Kidney epithelial cell (primary cell): ENCODE data around the gene GMEB2. TPM values are rescaled to one million over a fixed set of nuclear protein-coding genes. Genes with fewer than 3 reads are reported as not detected.
"Not testable (repeated sequence)": the region's sequence is repeated elsewhere in the genome, so short reads cannot be mapped to it uniquely, and the experiment has no call there.

Source experiments
- DNase-seq: peaks from one replicate; pipeline ENCODE4 v3.0.0-alpha.2; 2010; ENCODE audit warnings: low read depth
- H3K27me3 ChIP-seq: 2 replicates; pipeline ENCODE4 v1.6.0; 2011; ENCODE audit warnings: low read length; ENCODE audit not compliant: control insufficient read depth, insufficient read depth
- H3K36me3 ChIP-seq: 2 replicates; pipeline ENCODE4 v1.5.1; 2011; ENCODE audit warnings: low read length; ENCODE audit not compliant: control insufficient read depth, insufficient read depth
- H3K4me3 ChIP-seq: 2 replicates; pipeline ENCODE4 v1.5.1; 2011; ENCODE audit warnings: low read depth, mild to moderate bottlenecking, control low read depth, low read length
- CTCF ChIP-seq: IDR thresholded peaks from 2 replicates; pipeline ENCODE4 v1.5.1; 2011; ENCODE audit warnings: mild to moderate bottlenecking, moderate library complexity, low read length, control low read depth, inconsistent platforms; ENCODE audit not compliant: insufficient read depth, poor library complexity, severe bottlenecking
- total RNA-seq: library from RNA; depleted of rRNA; stranded (reverse); fragments of >200 nt; gene quantifications from 2 replicates; pipeline ENCODE4 v1.2.3, GENCODE V29; 2015

GMEB2 gene
- total RNA-seq, 1 donor from 2014 or later, result 17.7 TPM

- no peak for TF ChIP-seq CTCF
- peaks cover 1% of the 10 kb centered on the region for H3K36me3 ChIP-seq
- no peak for DNase-seq
Measured at GRCh38 chr20:63662813-63663189, 35.9 kb upstream of the GMEB2 start.

GRCh38 chr20:63661959-63662812, 35.3 kb upstream of the GMEB2 start:
- no peaks in the 10 kb centered on the region for H3K27me3 ChIP-seq
- DNase-seq, result no peak
- H3K36me3 ChIP-seq, result peaks cover 1% of the 10 kb centered on the region
- no peak overlapping the region for H3K4me3 ChIP-seq
- TF ChIP-seq CTCF, result no peak

More at GRCh38 chr20:63662813-63663189, 35.9 kb upstream of the GMEB2 start:
- Histone ChIP-seq H3K27me3 (no peaks in the 10 kb centered on the region), H3K4me3 (no peak overlapping the region)

DNA sequence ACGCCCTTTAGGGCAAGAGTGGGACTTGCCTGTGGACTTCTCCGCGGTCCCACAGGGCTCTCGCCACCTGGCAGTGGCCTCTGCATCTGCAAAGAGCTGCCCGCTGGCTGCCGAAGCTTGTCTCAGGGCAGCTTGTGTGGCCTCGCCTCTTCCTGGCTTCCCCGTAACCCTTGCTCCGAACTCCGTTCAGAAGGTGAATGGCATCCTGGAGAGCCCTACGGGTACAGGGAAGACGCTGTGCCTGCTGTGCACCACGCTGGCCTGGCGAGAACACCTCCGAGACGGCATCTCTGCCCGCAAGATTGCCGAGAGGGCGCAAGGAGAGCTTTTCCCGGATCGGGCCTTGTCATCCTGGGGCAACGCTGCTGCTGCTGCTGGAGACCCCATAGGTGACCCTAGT, 34.2 kb upstream of the GMEB2 start:
- no peak for DNase-seq
- H3K36me3 ChIP-seq, result peaks cover 1% of the 10 kb centered on the region
- H3K27me3 ChIP-seq, result no peaks in the 10 kb centered on the region
- H3K4me3 ChIP-seq, result no peak overlapping the region
- no peak for TF ChIP-seq CTCF

DNA sequence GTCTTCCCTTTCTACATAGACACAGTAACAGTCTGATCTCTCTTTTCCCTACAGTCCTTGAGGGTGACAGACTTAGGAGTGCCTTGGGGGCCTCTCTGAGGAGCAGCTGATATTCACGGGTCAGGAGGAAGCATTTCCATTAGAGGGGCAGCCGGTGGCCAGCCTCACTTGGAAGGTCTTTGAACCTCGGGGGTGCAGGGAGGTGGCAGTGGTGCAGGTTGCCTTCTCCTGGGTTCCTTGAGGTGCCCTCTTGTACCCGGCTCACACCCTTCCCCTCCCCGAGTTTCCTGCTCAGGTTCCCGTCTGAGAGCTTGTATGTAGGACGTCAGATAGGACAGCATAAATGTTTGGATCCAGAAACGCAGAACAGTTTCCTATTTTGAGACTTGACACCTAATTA, 33.7 kb upstream of the GMEB2 start:
- Histone ChIP-seq H3K4me3 (no peak overlapping the region), H3K36me3 (peaks cover 1% of the 10 kb centered on the region), H3K27me3 (no peaks in the 10 kb centered on the region)
- no peak for DNase-seq
- TF ChIP-seq CTCF, result no peak

DNA sequence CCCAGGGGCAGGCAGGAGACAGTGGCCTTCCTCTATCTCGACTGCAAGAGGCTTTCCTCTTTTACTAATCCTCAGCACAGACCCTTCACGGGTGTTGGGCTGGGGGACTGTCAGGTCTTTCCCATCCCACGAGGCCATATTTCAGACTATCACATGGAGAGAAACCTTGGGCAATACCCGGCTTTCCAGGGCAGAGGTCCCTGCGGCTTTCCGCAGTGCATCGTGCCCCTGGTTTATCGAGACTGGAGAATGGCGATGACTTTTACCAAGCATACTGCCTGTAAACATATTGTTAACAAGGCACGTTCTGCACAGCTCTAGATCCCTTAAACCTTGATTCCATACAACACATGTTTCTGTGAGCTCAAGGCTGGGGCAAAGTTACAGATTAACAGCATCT, 33.3 kb upstream of the GMEB2 start:
- H3K4me3 ChIP-seq, H3K36me3 ChIP-seq, DNase-seq, H3K27me3 ChIP-seq: not testable (repeated sequence)

- Histone ChIP-seq H3K27me3 (no peaks in the 10 kb centered on the region), H3K36me3 (no peaks in the 10 kb centered on the region), H3K4me3 (peak overlapping the region; percentile 76)
- no peak for DNase-seq
- no peak for TF ChIP-seq CTCF
Measured at GRCh38 chr20:63659370-63659769, 32.5 kb upstream of the GMEB2 start.
